HepG2 (cell line): ENCODE results near the gene ALDH3B2. TPM values are rescaled to one million over a fixed set of nuclear protein-coding genes. Genes with fewer than 3 reads are reported as not detected.

Experiments used
- ATAC-seq: fragments of 200-7000 bp; cut with Tn5 transposase; 3 replicates; pipeline ENCODE4 v1.9.1; 2020; ENCODE audit warnings: mild to moderate bottlenecking, moderate library complexity
- BruUV-seq: library from RNA; stranded (reverse); fragments of 400-500 nt; replicated peaks from 2 replicates; lab custom pipeline; 2021; lab: Mats Ljungman, UMichigan
- CTCF ChIA-PET: fragments of 300-600 bp; formaldehyde crosslinking; extraction: SDS; loops from one replicate; lab custom pipeline; 2021; ENCODE audit warnings: low total read pairs, inconsistent platforms, low intra/inter-chr PET ratio; lab: Yijun Ruan, JAX
- POLR2A ChIA-PET: fragments of 350-600 bp; sonication (Branson Sonifier 250); formaldehyde crosslinking; loops from one replicate; lab custom pipeline; 2020; ENCODE audit warnings: antibody characterized with exemption, inconsistent platforms; lab: Yijun Ruan, JAX
- DNase-seq: peaks from one replicate; pipeline ENCODE4 v3.0.0-alpha.2; 2015; ENCODE audit warnings: low spot score
- FAIRE-seq: peaks from 3 replicates; lab custom pipeline; 2011; peaks lifted over from hg19 to GRCh38; lab: Jason Lieb, UNC
- H2AFZ ChIP-seq: one replicate; pipeline ENCODE4 v1.6.1; 2011; ENCODE audit warnings: low read length, inconsistent platforms
- H3K27ac ChIP-seq: fragments of 300-600 bp; 3 replicates; pipeline ENCODE4 v1.8.0; 2011; ENCODE audit warnings: mixed run types, mild to moderate bottlenecking, mixed read lengths, low read length, inconsistent platforms; ENCODE audit not compliant: insufficient read depth; ENCODE audit errors: extremely low read length
- H3K27me3 ChIP-seq, 2 experiments: fragments of 200-600 bp in 1 of 2; 2 replicates in 1 of 2; 3 replicates in 1 of 2; pipeline versions ENCODE4 v1.6.0 to v1.8.0; 2011; ENCODE audit warnings: low read length in 2 of 2, mild to moderate bottlenecking in 2 of 2, moderate library complexity in 2 of 2, inconsistent platforms in 1 of 2; ENCODE audit not compliant: insufficient read depth in 2 of 2, control insufficient read depth in 1 of 2
- H3K36me3 ChIP-seq, 2 experiments: fragments of 200-600 bp in 1 of 2; replicated peaks in 1 of 2; 2 replicates in 1 of 2; 3 replicates in 1 of 2; pipeline versions ENCODE4 v1.5.1 to v1.8.0; 2011; ENCODE audit warnings: low read length in 2 of 2, inconsistent platforms in 1 of 2; ENCODE audit not compliant: insufficient read depth in 2 of 2, control insufficient read depth in 1 of 2
- H3K4me1 ChIP-seq: 2 replicates; pipeline ENCODE4 v1.5.1; 2012; ENCODE audit warnings: low read length, inconsistent platforms; ENCODE audit not compliant: insufficient read depth
- H3K4me2 ChIP-seq: 2 replicates; pipeline ENCODE4 v1.6.0; 2011; ENCODE audit warnings: low read depth, low read length, inconsistent platforms
- H3K4me3 ChIP-seq, 3 experiments: fragments of 200-600 bp in 1 of 3; sonication (generic), shearing (Covaris generic) in 1 of 3; replicated peaks in 1 of 3; 2 replicates each; pipeline ENCODE4 v1.5.1; 2011 to 2016; ENCODE audit warnings: low read length in 3 of 3, inconsistent platforms in 2 of 3, low read depth in 2 of 3, mild to moderate bottlenecking in 2 of 3, control low read depth in 1 of 3, mixed read lengths in 1 of 3; ENCODE audit not compliant: insufficient read depth in 1 of 3
- H3K79me2 ChIP-seq: one replicate; pipeline ENCODE4 v1.6.1; 2011; ENCODE audit warnings: low read length, inconsistent platforms; ENCODE audit not compliant: insufficient read depth
- H3K9ac ChIP-seq: 2 replicates; pipeline ENCODE4 v1.6.0; 2011; ENCODE audit warnings: mild to moderate bottlenecking, low read depth, low read length, inconsistent platforms; ENCODE audit not compliant: insufficient read depth
- H3K9me3 ChIP-seq: 2 replicates; pipeline ENCODE4 v1.5.1; 2012; ENCODE audit warnings: mild to moderate bottlenecking, low read length
- H4K20me1 ChIP-seq: 2 replicates; pipeline ENCODE4 v1.6.0; 2011; ENCODE audit warnings: inconsistent platforms, mild to moderate bottlenecking, low read length, moderate library complexity; ENCODE audit not compliant: insufficient read depth
- REL ChIP-seq: sonication (generic); formaldehyde crosslinking; conservative IDR thresholded peaks from 2 replicates; pipeline ENCODE4 v1.8.0; 2022; ENCODE audit warnings: mild to moderate bottlenecking, missing genetic modification reagents, moderate library complexity
- WGBS: methylation state at CpG from one replicate; pipeline ENCODE4 v1.1.6; 2017; ENCODE audit warnings: low lambda C conversion rate; 5-methylcytosine and 5-hydroxymethylcytosine counted together
- in situ Hi-C: cut with HindIII; loops from 2 replicates; pipeline ENCODE4 v1.10.0; 2017; ENCODE audit warnings: low pct_unique_long_range_greater_than_20kb; ENCODE audit not compliant: extremely low pct_ligation_motif_present
- intact Hi-C: fragments of 100-400 bp; cut with micrococcal nuclease; formaldehyde crosslinking; loops from one replicate; pipeline ENCODE4 v1.10.0; 2022; ENCODE audit not compliant: unreplicated experiment
- polyA plus RNA-seq, 8 experiments: library from polyadenylated mRNA; depleted of rRNA in 3 of 8; stranded (reverse) in 7 of 8; unstranded in 1 of 8; fragments of >200 nt; fragmentation: Illumina TruSeq in 4 of 8; extraction: Trizol in 4 of 8; gene quantifications; 2 replicates each; pipeline versions ENCODE4 v1.2.1 to v1.2.3, GENCODE V29; 2011 to 2016; ENCODE audit warnings: low read depth in 4 of 8, missing spikeins in 1 of 8, mixed read lengths in 1 of 8; ENCODE audit not compliant: insufficient read depth in 1 of 8
- total RNA-seq, 5 experiments: library from RNA; depleted of rRNA; stranded (reverse); fragments of >200 nt; fragmentation: Illumina TruSeq; extraction: Trizol; gene quantifications; 2 replicates each; pipeline ENCODE4 v1.2.3, GENCODE V29; 2016; ENCODE audit warnings: low read depth in 1 of 5
- TF ChIP-seq, protein P1 (sequence below): sonication (generic); formaldehyde crosslinking; IDR thresholded peaks from 2 replicates; pipeline ENCODE4 v1.4.0; 2020; ENCODE audit warnings: missing genetic modification reagents

The ALDH3B2 gene
- total and polyA plus RNA-seq, 2 of the 13 experiments (the other 11 are each of a cell fraction or from before 2014, with no cell fraction given) = not detected

DNA sequence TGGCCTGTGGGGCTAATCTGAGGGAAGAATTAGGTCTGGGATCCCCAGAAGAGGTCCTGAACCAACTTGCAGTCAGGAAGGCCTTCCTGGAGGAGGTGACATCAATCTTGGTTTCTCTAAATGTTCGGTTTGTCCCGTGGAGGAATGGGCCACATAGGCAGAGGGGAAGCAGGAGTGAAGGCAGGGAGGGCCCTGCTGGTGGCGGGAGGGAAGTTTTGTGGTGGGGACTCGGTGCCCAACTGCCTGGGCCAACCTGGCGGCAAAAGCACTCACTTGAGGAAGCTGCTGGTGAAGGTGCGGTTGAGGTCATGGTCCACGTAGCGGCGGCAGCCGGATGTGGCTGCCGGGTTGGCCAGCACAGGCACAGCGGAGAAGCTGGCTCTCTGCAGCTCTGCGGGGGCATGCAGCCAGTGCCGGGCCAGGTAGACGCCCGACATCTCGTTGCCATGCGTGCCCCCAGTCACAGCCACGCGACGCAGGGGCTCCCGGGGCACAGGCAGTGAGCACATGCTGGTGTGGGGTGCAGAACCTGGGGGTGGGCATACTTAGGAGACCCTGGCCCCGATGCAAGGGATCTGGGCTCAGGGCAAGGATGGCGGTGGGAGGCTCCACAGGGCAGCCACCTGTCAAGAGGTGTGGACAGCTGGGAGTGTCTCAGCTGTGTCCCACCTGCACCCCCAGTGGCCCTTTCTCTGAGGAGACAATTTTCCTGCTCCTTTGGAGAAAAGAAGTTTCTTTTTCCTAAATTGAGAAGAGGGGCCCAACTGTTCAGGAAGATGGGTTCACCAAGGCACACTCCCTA, 27.7 kb downstream of the ALDH3B2 start:
- 81% methylated on average over 7 of the region's 24 CpGs for WGBS
- peaks cover 19% of the 10 kb centered on the region for H3K4me1 ChIP-seq
- in situ Hi-C loops = no loop called here
- ChIA-PET CTCF (no interaction called here), POLR2A (interaction anchor here (1.0 kb wide), 1 partner anchor 16 kb away, joined by 5 read pairs; no protein-coding TSS in a partner anchor)
- no TSS peak for BruUV-seq
- no peak overlapping the region for H3K9ac ChIP-seq
- H4K20me1 ChIP-seq = no peaks in the 10 kb centered on the region
- no peak for DNase-seq
- FAIRE-seq = no peak
- TF ChIP-seq REL = no peak
- TF ChIP-seq, protein P1, sequence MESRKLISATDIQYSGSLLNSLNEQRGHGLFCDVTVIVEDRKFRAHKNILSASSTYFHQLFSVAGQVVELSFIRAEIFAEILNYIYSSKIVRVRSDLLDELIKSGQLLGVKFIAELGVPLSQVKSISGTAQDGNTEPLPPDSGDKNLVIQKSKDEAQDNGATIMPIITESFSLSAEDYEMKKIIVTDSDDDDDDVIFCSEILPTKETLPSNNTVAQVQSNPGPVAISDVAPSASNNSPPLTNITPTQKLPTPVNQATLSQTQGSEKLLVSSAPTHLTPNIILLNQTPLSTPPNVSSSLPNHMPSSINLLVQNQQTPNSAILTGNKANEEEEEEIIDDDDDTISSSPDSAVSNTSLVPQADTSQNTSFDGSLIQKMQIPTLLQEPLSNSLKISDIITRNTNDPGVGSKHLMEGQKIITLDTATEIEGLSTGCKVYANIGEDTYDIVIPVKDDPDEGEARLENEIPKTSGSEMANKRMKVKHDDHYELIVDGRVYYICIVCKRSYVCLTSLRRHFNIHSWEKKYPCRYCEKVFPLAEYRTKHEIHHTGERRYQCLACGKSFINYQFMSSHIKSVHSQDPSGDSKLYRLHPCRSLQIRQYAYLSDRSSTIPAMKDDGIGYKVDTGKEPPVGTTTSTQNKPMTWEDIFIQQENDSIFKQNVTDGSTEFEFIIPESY (CRISPR knock-in tag) = peak; percentile 94
- H3K4me2 ChIP-seq = no peak overlapping the region
- H3K9me3 ChIP-seq = no peaks in the 10 kb centered on the region
- H3K36me3 ChIP-seq = no peaks in the 10 kb centered on the region
- H3K27ac ChIP-seq = no peak overlapping the region
- intact Hi-C loops = no loop called here
- no peaks in the 10 kb centered on the region for H3K79me2 ChIP-seq
- ATAC-seq = no peak
- H3K27me3 ChIP-seq = no peaks in the 10 kb centered on the region
- no peak overlapping the region for H2AFZ ChIP-seq
- no peak overlapping the region for H3K4me3 ChIP-seq
